CD4-positive, alpha-beta T cell treated with Interleukin-15 for 4 hours (primary cell): ENCODE data around the gene FFAR3.

Experiments
- DNase-seq: peaks from one replicate; pipeline ENCODE4 v3.0.0-alpha.2; 2020; ENCODE audit warnings: low spot score

Gene FFAR3

GRCh38 chr19:35357867-35358573, at the start of gene FFAR3:
Gene FFAR3, plus strand, starts transcription at chr19:35358460. Its CDS starts 431 bp downstream, at chr19:35358891.
- DNase-seq = no peak

GRCh38 chr19:35308910-35309309, 49.4 kb upstream of the FFAR3 start:
- DNase-seq = no peak

- DNase-seq = no peak
Observed at GRCh38 chr19:35309481-35310279, 48.6 kb upstream of the FFAR3 start.

- no peak for DNase-seq
Observed at GRCh38 chr19:35310331-35310730, 47.9 kb upstream of the FFAR3 start.

- DNase-seq = no peak
Observed at GRCh38 chr19:35310811-35311465, 47.3 kb upstream of the FFAR3 start.

- DNase-seq = no peak
Observed at GRCh38 chr19:35311901-35312665, 46.2 kb upstream of the FFAR3 start.

- no peak for DNase-seq
Observed at GRCh38 chr19:35313587-35313986, 44.7 kb upstream of the FFAR3 start.

- DNase-seq = no peak
Observed at GRCh38 chr19:35314031-35314430, 44.2 kb upstream of the FFAR3 start.

GRCh38 chr19:35314858-35315470, 43.3 kb upstream of the FFAR3 start:
- no peak for DNase-seq

GRCh38 chr19:35315883-35316282, 42.4 kb upstream of the FFAR3 start:
- no peak for DNase-seq

GRCh38 chr19:35316560-35316959, 41.7 kb upstream of the FFAR3 start:
- no peak for DNase-seq

GRCh38 chr19:35317464-35318043, 40.7 kb upstream of the FFAR3 start:
- no peak for DNase-seq

GRCh38 chr19:35318679-35319448, 39.4 kb upstream of the FFAR3 start:
- no peak for DNase-seq

- DNase-seq = no peak
Observed at GRCh38 chr19:35320065-35320713, 38.1 kb upstream of the FFAR3 start.

GRCh38 chr19:35321291-35321690, 37.0 kb upstream of the FFAR3 start:
- no peak for DNase-seq

GRCh38 chr19:35322014-35322413, 36.2 kb upstream of the FFAR3 start:
- no peak for DNase-seq

GRCh38 chr19:35327642-35328041, 30.6 kb upstream of the FFAR3 start:
- no peak for DNase-seq

- DNase-seq = no peak
Observed at GRCh38 chr19:35328851-35329285, 29.4 kb upstream of the FFAR3 start, which contains the start of gene CD22. Gene CD22, plus strand, starts transcription at chr19:35329187. Its CDS starts 2,854 bp downstream, at chr19:35332041.

GRCh38 chr19:35329323-35329722, 28.9 kb upstream of the FFAR3 start:
- no peak for DNase-seq

GRCh38 chr19:35330475-35330874, 27.8 kb upstream of the FFAR3 start:
- no peak for DNase-seq
